GM12892 (cell line): ENCODE measurements around the gene TGM3.

Experiments used
- DNase-seq: peaks from one replicate; pipeline ENCODE4 v3.0.0; 2011; ENCODE audit not compliant: insufficient read length
- FAIRE-seq: peaks from 2 replicates; lab custom pipeline; 2011; peaks lifted over from hg19 to GRCh38; lab: Jason Lieb, UNC
- POLR2A ChIP-seq: IDR thresholded peaks from 2 replicates; pipeline ENCODE4 v1.6.1; 2011; ENCODE audit warnings: low read depth, low read length, control low read depth
- POLR2AphosphoS5 ChIP-seq: IDR thresholded peaks from 2 replicates; pipeline ENCODE4 v1.6.1; 2011; ENCODE audit warnings: low read depth, low read length, control low read depth
- TAF1 ChIP-seq: IDR thresholded peaks from 2 replicates; pipeline ENCODE4 v1.6.1; 2011; ENCODE audit warnings: low read depth, mild to moderate bottlenecking, control low read depth, low read length, borderline replicate concordance

TGM3 gene

DNA sequence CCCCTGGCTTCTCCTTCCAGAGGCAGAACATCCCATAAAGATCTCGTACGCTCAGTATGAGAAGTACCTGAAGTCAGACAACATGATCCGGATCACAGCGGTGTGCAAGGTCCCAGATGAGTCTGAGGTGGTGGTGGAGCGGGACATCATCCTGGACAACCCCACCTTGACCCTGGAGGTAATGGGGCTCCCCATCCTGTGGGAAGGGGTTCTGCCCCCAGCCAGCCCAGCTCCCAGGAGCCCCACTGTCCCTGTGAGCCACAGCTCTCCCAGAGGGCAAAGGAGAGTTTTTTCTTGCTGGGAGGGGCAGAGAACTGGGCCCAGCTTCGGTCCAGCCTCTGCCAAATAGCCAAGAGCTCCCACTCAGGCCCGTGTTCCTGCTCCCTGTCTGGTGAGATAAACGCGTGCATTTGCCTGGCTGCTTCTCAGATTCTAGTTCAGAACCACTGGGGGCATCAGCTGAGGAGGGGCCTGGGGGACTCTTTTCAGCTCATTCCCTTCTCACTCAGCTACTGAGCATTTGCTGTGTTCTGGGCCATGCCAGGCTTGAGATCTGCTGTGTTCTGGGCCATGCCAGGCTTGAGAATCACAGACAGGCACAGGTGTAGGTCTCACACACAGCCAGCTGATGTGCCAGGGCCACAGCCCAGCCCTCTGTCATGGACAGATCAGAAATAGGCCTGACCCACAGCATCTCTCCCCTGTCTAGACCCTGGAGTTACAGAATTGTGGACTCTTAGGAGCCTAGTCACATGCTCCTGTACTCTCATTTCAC is 39.5 kb downstream of the TGM3 start:
- TF ChIP-seq POLR2A (no peak), TAF1 (no peak), POLR2AphosphoS5 (no peak)
- no peak for DNase-seq
- FAIRE-seq = no peak

DNA sequence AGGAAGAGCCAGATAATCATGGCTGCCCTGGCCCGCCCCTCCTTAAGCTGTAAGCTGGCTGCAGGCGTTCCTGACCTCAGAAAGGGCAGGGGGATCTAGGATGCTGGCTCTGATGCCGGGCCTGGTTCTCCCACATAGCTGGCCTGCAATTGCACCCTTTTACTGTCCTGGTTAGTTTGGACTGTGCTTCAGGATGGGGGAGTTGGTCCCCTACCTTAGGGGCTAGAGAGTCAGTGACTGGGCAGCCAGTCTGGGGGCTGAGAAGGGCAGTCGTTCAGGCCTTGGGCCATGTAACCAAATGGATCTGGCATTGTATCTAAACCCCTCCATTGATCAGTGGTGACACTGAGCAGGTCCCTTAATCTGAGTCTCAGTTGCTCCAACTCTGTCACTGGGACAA is 40.7 kb downstream of the TGM3 start:
- TF ChIP-seq POLR2AphosphoS5 (no peak), POLR2A (no peak), TAF1 (no peak)
- FAIRE-seq (no peak), DNase-seq (no peak)

DNA sequence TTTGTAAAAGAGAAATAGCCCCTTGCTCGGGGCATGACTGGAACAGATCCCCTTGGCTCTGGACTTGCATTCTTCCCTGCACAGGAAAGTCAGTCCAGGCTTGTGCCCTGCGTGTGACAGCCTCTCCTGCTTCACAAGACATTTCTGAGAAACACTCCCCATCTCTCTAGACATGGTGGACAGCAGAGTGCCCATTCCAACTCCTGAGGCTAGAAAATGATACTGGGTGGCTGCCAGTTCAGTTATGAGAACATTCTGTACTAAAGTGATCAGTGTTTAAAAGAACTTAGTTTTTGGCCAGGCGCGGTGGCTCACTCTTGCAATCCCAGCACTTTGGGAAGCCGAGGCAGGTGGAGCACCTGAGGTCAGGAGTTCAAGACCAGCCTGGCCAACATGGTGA is 41.3 kb downstream of the TGM3 start:
- no peak for FAIRE-seq
- DNase-seq = no peak
- TF ChIP-seq TAF1 (no peak), POLR2AphosphoS5 (no peak), POLR2A (no peak)

DNA sequence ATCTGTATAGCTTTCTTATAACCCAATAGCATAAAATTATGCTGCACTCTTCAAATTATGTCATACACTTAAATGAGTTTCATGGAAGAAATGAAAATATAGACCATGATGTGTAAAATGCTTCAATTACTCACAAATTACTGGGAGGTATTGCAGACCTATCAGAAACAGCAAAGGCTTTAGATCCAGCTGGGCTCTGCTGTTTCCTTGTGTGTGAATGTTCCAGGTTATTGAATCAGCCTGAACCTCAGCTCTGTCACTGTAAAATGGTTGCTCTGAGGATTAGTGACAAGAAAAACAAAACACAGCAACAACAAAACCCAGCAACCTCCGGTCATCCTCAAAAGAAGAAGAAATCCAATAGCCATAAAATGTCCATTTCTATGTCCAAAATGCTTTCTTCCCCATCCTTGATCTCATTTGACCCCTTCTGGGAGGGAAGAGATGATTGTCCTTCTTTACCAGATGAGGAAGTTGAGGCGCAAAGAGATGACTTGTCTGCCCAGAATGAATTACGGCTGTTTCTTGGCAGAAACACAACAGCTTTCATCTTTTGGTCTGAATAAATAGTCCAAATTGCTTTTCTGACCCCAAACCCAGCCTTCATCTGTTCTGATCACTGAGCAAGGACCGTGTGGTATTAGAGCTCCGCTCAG is 42.7 kb downstream of the TGM3 start:
- FAIRE-seq (no peak), DNase-seq (no peak)
- TF ChIP-seq TAF1 (no peak), POLR2AphosphoS5 (no peak), POLR2A (no peak)

DNA sequence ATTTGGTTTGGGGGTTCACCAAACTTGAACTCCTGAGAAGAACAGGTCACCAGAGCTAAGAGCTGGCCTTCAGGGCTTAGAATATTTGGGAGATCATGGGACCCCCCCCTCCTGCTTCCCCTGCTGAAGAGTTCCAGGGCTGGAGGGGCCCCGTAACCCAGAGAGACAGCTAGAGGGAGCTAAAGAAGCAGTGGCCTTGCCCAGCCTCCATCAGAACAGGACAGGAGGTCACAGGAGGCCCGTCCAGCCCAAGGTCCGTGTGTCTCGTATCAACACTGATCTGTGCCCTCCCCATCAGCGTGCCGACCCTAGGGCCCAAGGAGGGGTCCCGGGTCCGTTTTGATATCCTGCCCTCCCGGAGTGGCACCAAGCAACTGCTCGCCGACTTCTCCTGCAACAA is 44.3 kb downstream of the TGM3 start:
- DNase-seq = no peak
- FAIRE-seq = no peak
- no peak for TF ChIP-seq TAF1
- TF ChIP-seq POLR2AphosphoS5 = no peak
- TF ChIP-seq POLR2A = no peak

DNA sequence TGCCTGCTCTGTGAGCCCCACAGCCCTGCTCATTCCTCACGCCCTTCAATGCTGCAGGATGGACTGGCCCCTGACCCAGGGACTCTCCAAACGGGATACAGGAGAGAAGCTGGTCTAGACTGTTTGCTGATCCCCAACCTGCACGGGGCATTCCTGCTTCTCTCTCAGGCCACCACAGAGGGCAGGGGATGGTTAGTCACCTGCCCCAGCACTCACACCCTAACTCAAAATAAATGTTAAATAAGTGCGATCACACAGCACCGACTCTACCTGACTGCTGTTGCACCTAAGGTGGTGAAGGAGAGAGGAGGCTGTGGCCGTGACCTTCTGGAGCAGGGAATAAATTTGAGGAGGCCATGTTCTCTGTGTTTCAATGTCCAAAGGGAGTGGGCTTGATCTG is 45.0 kb downstream of the TGM3 start:
- no peak for FAIRE-seq
- no peak for DNase-seq
- TF ChIP-seq POLR2AphosphoS5 = no peak

DNA sequence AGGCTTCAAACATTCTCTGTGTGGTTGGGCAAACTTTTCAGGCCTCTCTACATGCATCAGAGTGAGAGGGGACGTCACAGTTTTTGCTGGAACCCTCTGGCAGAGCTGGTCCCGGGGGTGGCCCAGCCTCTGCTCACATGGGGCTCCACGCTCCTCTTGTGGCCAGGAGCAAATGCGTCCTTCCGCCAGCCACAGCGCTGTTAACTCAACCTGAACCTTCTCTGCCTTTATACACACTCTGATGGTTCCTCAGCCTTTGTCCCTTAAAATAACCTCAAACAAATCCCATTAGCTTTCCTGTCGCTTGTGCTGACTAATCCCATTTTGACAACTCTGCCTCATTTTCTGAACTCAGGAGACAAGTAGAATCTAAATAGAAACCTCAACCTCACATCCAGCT is 45.5 kb downstream of the TGM3 start:
- FAIRE-seq (no peak), DNase-seq (no peak)

DNA sequence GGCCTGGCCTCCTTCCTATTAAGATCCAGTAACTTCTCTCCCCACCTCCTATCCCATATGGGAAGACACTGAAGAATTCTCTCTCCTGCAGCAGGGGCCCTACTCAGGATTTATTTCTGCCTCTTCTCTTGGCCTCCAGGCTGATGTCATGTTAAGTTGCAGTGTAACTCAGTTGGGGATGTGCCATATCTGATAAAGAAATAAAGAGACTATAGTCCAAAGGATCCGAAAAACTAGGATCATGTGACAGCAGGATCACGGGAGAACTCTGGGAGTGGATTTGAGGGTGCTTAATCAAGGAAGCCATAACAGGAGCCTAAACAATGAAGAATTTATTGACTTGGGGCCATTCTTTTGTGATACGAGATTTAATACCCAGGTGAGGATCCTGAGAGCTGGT is 46.4 kb downstream of the TGM3 start:
- DNase-seq (no peak), FAIRE-seq (no peak)
- TF ChIP-seq POLR2A = no peak
- TF ChIP-seq POLR2AphosphoS5 = no peak
- TF ChIP-seq TAF1 = no peak

More for the DNA sequence above, 45.5 kb downstream of the TGM3 start:
- TF ChIP-seq POLR2AphosphoS5 = no peak

DNA sequence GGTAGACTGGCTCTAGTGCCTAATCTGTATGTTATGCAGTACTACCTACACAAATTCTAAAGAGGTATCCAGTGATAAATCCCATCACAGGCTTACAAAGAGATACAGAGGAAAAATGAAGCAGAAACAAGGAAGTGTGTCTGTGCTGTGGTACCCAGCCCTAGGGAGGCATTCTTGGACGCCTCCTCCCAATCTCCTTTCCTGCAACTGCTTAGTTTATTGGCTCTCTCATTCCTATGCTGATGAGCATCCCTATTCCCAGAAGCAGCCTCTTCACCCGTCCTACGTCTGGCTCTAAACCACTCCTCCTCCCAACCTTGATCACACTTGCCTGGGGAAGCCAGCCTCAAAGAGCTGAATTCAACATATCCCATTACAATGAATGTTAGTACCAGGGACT is 50.4 kb downstream of the TGM3 start:
- no peak for FAIRE-seq
- no peak for DNase-seq
- no peak for TF ChIP-seq POLR2A
- no peak for TF ChIP-seq POLR2AphosphoS5
- TF ChIP-seq TAF1 = no peak

DNA sequence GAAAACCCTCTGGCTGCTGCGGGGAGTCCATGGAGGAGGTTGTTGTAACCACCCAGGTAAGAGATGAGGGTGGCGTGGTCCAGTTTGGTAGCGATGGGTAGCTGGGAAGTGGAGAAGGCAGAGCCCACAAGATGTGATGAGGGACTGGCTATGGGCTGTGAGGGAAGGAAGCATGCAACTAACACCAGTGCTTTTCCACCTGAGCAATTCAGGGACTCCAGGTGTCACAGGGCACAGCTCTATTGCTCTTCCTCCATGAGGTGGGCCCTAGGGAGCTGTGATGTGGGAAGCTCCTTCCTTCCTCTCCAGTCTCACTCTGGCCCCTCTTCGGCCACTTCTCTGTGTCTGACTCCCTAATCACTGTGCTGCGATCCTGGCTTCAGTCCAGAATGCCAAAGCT is 52.5 kb downstream of the TGM3 start:
- FAIRE-seq (no peak), DNase-seq (no peak)
- TF ChIP-seq POLR2A = no peak
- no peak for TF ChIP-seq POLR2AphosphoS5
- TF ChIP-seq TAF1 = no peak

DNA sequence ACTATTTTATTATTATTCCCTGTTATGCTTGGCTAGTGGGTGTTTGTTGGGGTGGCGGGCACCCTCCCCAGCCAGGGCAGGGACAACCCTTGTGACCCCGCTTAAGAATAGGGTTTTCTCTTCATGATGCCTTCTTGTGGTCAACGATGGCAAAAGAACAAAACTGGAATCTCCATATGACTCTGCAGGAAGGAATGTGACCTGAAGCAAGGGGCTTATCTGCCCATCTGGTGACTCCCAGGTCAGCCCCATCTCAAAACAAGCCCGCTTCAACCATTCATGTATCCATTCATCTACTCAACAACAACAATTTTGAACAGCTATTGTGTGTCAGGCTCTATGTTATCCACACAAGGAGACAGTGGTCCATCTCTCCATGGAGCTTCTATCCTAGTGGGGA is 54.0 kb downstream of the TGM3 start:
- TF ChIP-seq POLR2AphosphoS5 (no peak), TAF1 (no peak), POLR2A (no peak)
- FAIRE-seq (no peak), DNase-seq (no peak)

DNA sequence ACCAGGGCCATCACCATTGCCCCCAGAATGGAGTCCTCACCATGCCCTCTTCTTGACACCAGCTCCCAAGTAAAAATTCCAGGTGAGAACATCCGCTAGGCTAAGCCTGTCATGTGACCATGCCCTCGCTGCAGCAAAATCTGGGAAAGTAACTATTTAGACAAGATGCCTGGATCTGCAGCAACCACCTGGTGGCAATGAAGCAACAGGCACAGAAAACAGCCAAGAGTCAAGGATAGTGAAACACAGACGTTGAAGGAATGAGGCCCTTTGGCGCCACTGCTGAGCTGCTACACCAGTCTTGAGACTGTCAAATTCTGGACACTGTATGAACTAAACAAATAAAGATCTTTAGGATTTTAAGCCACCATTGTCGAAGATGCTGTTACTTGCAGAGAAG is 54.8 kb downstream of the TGM3 start:
- FAIRE-seq (no peak), DNase-seq (no peak)
- TF ChIP-seq TAF1 (no peak), POLR2A (no peak), POLR2AphosphoS5 (no peak)

DNA sequence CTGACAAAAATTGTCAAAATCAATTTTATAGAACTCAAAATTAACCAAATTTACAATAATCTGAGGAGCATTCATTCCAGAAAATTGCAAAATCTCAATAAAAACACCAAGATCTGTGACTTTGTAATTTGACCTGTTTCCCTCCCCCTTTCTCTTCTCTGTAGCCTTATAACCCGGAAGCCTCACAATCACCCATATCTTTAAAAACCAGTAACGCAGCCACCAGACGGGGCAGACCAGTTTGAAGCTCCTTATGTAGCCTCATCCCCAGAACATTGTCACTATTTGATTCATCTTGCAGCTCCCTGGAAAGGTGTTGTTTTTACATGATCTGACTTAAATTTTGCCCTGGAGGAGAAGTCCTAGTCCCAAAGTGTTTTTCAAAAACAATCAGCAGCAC is 57.4 kb downstream of the TGM3 start:
- FAIRE-seq (no peak), DNase-seq (no peak)
- TF ChIP-seq POLR2A (no peak), TAF1 (no peak)
